HuH-7 (cell line): ENCODE data around the gene NF2.

Source experiments
- DNase-seq: peaks from one replicate; pipeline ENCODE4 v3.0.0; 2011; ENCODE audit warnings: low spot score

Gene NF2

DNA sequence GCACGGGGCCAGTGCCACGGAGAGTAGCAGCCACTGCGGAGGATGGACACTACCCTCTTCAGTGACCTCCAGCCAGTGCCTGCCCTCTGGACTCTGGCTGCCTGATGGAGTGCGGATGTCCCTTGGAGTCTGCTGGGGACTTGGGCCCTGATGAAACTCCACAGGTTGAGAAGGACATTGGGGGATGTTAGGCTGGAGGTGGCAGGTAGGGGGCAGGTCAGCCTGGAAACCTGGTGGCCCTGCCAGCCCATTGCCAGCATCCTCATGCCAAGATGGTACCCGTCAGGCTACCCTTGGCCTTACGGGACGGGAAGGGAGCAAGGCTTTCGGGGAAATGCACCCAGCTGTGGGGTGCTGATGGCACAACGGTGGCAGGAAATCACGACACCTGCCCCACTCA lies 120.3 kb downstream of the NF2 start:
- DNase-seq: no peak

GRCh38 chr22:29724843-29725242 lies 121.4 kb downstream of the NF2 start:
- no peak for DNase-seq

DNA sequence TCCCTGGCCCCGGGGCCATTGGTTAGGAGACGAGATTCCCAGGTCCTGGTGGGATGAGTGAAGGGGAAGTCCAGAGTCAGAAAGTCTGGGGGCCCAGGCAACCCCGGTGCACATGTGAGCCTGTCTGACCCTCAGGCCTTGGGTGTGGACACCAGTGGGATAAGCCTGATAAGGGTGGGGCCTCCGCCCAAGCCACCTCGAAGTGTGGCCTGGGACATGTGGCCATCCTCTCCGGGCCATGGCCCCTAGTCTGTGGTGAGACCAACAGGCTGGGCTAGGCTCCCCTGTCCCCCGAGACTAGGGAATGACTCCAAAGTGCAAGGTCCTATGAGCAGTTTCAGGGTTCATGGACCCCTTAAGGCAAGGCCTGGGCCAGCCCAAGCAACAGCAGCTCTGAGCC lies 122.7 kb downstream of the NF2 start:
- no peak for DNase-seq

DNA sequence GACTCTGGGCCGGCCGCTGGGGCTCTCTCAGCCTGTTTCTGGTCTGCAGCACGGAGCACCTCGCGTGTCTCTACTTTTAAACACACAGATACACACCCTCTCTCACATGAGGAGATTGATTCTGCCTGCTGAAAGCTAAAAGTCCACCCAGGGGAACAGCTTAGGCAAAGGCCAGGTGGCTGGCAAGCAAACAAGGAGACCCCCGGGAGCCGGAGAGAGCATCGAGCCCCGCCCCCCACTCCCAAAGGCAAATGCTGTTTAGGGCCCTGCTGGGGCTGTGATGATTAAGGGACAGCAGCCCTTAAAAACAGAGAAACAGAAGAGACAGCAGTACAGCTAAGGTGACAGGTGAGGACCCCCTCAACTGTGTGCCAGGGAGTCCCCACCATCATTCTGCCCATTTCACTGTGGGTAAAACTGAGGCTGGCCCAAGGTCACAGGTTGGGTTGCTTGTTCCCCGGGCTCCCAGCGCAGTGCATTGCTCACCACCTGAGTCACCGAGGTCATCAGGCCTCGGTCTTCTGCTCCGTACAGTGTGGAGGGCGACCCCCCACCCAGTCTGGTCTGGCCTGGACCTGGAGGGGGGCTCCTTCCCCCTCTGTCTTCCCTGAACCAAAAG lies 123.2 kb downstream of the NF2 start:
- DNase-seq: no peak

DNA sequence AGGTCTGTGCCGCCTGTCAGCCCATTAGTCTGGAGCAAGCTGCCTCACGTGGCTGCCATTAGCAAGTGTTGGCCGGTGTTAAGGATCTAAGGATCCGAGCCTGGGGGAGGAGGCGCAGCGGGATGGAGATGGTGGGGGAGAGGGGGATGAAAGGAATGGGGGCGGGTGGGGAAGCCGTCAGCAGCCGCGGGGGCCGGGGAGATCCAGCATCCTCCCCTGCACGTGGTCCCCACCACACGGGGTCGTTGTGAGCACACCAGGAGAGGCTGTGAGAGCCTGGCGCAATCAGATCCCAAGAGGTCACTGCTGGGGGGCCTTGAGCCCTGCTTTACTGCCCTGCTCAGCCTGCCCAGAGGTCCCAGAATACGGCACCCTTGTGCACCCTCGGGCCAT lies 123.7 kb downstream of the NF2 start:
- peak; percentile 91 for DNase-seq

DNA sequence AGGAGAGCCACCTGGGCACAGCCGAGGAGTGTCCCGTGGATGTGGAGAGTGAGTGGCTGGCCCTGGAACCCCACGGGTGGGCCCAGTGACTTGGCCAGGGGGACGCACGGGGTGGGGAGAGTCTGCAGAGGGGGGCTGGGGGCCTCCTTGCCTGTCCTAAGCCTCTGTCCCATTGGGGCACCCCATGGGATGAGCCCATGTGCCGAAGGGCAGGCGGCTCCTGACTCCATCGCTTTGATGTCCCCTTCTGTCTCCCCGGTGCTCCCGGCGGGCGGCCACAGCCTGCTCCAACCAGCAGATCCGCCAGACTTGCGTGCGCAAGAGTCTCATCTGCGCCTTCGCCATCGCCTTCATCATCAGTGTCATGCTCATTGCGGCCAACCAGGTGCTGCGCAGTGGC lies 125.7 kb downstream of the NF2 start:
- no peak for DNase-seq

DNA sequence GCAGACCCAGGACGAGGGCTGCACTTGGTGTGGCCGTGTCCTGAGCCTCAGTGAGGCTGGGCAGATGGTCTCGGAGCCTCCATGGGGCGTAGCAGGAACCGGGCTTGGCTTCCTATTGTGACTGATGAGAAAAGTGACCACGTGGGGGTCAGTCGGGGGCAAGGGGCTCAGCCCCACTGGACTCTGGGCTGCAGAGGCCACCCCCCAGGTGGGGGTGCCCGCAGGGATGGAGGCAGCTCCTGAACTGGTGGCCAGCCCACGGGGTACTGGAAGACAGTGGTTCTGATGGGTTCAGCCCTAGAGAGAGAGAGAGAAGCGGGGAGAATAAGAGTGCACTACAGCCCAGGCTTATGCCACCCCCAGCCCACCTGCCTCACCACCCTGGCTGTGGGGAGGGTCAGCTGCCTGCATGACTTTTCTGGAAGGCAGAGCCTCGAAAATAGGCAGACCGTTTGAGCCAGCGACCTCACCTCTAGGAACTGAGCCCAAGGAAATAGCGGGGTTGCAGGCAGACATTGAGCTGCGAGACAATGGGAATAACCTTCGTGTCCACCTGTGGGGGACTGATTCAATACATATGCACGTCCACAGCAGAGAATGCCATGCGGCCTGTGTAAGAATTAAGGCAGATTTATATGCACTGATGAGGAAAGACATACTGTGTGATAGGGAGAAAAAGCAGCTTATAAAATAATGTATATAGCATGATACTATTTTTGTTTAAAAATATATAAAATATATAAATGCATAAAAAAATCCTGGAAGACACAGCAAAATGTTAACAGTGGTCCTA lies 127.8 kb downstream of the NF2 start:
- no peak for DNase-seq

DNA sequence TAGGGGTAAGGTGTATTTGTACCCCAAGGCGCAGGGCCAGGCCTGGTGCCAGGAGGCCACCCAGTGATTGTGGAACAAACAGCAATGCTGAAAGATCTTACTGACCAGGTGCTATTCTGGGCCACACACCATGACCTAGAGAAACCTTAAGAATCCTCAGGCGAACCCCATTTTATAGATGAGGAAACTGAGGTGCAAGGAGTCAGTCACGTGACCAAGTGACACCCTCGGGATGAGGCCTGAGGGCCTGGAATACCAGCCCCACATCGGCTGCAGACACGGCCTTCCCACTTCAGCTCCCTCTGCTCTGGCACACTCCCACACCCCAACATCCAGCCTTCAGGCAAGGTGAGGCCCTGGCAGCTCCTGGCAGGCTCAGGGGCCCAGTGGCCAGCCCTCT lies 129.4 kb downstream of the NF2 start:
- no peak for DNase-seq

DNA sequence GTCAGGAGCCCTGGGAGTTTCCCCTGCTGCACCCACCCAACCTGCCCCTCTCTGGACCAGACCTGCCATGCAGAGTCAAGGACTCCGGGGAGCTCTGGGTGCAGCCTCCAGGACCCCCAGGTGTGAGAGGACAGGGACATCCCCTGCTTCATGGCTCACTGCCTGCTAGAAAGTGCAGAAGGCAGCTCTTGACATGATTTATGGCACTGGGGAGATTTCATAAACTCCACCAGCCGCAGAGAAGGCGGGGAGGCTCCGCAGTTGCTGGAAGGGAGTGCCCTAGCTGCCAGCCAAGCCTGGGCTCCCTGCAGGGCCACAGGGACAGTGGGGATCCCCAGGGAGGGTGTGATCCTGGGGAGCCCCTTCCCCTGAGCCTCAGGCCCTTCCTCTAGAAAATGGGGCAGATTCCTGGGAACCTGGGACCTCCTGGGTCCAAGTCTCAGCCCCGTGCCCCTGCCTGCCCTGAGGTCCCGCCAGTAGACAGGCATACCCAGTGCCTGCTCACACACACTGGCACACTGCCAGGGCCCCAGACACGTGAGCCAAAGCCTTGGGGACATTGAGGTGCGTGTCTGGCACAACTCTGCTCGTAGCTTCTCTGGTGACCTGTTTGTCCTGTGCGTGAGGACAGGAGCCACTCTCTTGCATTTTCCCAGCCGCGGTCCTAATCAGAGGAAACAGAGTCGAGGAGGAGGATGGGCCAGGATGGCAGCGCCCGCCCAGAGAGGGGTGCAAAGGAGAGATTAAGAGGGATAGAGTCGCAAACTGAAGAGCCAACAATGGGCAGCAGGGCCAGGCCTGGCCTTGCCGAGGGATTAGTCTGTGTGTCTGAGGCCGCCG lies 130.1 kb downstream of the NF2 start:
- DNase-seq: peak; percentile 83

- DNase-seq: no peak
Observed at GRCh38 chr22:29734406-29734805, 131.0 kb downstream of the NF2 start.

- DNase-seq: no peak
Observed at GRCh38 chr22:29734838-29735237, 131.4 kb downstream of the NF2 start.

DNA sequence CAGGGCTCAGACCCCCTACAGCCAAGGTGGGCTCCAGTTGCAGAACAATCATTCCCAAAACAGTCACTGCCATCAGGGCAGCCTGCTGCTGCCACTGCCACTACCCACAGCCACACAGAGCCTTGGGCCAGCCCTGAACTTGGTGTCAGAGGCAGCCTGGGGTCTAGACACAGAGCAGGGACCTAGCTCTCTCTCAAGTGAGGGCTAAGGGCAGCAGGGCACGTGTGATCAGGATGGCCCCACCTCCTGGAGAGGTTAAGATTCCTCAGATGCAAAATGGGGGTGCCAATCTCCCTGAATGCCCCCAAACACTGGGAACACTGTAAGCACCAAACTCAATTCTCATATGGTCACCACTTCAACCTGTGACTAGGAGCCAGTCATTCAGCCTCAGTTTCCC lies 132.0 kb downstream of the NF2 start:
- DNase-seq: no peak

GRCh38 chr22:29737251-29738117 lies 134.1 kb downstream of the NF2 start:
- no peak for DNase-seq

DNA sequence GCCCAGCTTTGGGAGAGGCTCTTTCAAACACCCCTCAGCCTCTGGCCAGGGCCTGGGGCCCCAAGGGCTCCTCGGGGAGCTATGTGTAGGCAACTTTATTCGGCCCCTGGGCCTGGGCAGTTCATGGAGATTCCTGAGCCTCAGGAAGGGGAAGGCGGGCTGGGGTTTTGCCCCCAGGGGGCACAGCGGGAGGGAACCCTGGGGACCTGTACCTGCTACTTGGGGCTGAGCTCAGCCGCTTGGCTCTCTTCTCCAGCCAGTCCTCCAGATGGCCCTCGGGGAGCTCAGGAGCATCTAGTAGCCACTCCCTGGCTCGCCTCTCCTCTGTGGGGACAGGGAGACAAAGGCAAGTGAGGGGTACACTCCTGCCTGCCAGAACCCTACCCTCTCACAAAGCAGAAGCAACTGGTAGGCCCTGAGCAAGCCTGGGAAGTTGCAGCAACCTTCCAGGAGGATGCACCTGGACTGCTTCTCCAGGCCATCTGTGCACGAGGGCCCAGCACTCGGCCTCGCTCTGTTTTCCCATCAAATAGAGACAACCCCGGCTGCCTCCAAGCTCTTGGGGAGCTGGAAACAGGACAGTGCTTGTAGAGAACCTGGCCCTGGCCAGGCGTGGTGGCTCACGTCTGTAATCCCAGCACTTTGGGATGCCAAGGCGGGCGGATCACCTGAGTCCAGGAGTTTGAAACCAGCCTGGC lies 134.8 kb downstream of the NF2 start:
- DNase-seq: no peak

DNA sequence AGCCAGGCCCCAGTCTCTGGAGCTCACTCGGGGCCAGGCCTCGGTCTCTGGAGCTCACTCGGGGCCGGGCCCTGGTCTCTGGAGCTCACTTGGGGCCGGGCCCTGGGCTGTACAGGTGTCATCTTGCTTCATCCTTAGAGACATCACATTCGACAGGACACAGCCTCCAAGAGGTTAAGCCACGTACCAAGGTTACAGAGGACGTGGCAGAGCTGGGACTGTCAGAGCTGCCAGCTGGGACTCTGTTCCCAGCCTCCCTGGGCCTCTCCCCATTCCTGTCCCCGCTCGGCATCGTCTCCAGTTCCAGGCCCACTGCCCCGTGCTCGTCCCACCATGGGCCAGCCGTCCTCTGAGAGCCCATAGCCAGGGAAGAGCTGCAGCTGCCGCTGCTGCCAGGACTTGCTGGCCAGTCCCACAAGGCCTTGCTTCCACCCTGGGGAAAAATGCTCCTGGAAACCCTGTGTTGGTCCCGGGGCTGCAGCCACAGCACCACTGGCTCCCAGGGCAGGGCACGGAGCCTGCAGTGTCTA lies 136.0 kb downstream of the NF2 start:
- DNase-seq: no peak

DNA sequence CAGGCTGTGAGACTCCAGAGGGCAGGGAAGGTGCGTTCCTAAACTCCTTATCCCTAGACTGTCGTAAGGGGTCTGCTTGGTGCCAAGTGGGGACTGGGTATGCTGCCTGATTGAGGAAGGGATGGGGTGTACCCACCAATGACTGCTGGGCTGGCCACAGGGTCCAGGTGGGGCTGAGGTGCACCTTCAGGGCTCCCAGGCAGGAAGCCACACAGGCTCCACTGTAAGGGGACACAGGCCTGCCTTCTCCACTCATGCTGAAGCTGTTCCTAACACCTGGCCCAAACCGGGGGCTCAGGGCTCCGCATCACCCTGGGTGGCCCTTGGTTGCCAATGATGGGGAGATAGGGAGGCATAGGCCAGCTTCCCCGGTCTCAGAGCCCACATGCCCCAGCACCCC lies 136.8 kb downstream of the NF2 start:
- DNase-seq: no peak

DNA sequence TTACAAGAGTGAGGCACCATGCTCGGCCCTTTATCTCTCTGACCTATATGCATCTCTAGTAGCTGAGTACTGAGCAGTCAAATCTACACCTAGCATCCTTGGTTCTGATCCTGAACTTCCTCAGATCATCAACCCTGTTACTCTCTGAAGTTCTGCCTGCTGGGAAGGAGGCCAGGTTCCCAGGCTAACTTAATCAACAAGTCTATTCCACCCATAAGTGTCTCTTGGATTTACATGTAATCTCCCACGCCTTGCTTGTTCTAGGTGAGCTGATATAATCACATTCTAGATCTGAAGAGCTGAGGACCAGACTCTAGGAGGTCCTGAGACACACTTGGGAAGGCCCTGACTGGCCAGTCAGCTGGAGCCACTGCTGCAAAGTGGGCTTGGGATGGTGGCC lies 138.5 kb downstream of the NF2 start:
- DNase-seq: no peak

DNA sequence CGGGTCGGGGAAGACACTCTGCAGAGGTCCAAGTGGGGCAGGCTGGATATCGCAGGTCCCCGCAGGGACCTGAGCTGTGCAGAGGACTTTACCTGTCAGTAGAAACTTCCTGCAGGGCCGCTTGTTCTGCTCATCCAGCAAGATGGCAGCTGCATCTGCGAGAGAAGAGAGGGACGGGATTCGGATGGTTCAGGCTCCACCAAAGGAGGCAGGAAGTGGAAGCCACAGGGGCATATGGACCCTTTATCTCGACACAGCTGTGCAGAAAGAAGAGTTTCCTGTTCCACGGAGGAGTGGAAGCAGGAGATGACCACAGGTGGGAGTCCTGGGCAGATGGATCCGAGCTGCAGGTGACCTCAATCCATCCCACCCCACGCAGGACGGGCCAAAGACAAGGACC lies 138.9 kb downstream of the NF2 start:
- no peak for DNase-seq

- no peak for DNase-seq
Observed at GRCh38 chr22:29744902-29745301, 141.5 kb downstream of the NF2 start.

DNA sequence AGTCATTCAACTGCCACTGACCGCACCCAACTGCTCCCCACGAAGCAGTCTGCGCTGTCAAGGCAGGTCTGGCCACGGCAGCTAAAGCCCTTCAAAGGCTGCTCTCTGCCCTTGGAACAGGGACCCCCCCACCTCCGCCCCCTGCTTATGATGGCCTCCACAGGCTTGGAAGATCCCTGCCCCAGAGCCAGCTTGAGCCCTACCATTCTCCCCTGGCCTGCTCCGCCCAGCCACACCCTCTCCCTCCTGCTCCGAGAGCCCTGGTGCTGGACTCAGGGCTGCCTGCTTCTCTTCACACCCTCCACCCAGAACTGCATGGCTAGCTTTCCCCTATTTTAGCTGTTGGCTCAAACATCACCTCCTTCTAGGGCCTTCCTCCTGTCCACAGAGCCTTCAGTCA lies 144.4 kb downstream of the NF2 start:
- DNase-seq: no peak
